HG02678 (cell line): ENCODE results near the gene GTPBP10.

ENCODE experiments used
- ATAC-seq: cut with Tn5 transposase; IDR thresholded peaks from one replicate; pipeline ENCODE4 v1.9.1; 2021; ENCODE audit warnings: mild to moderate bottlenecking, moderate library complexity; ENCODE audit not compliant: unreplicated experiment

GTPBP10 gene

DNA sequence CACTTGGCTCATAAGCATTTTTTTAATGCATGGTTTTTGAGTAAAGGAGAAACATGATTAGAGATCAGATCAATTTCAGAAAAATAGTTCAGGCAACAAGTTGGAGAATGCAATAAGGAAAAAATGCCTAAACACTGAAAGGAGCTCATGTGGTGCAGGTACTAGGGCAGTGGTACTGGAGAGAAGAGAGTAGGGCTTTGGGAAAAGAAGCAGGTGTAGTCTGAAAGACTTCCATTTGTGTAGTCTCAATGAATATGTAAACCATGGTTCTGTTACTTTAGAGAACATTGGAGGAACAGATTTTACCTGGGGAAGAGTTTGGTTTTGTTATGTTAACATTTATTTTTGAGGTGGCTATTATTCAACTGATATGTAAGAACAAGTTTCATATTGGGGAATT, 5.5 kb downstream of the GTPBP10 start:
- no peak for ATAC-seq

DNA sequence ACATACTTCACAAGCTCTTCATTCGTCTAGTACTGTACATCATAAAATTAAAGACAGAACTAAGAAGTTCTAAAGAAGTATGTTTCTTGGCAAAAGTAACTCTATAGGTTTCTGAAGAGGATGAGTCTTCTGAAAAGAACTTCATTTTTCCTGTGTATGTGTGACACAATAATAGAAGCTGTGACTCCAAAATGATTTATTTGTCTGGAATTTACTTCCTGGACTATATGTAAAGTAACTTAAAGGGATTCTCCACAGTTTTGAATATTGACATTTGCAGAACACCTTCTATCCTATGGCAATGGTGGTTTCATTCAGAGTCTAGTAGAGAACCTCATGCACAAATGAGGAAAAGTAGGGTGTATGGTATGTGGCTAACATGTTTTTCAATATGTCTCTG, 36.9 kb downstream of the GTPBP10 start:
- ATAC-seq: no peak

DNA sequence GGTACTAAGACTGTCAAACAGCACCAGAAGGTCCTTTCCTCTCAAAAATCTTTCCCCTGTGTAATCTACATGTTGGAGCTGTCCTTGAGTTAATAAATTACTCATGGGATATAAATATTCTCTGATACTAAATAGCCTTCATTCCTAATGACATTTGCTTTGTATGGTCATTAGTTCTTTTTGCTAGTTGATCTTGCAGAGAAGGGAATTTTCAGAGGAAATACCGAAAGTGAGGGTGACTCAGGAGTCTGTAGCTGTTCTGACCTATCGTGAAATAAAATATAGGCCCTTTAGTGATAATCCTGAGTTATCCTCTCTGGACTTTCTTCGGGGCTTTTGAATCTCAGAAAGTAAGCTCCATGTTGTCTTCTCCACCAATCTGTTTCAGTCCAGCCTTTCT, 37.3 kb downstream of the GTPBP10 start:
- ATAC-seq: no peak

DNA sequence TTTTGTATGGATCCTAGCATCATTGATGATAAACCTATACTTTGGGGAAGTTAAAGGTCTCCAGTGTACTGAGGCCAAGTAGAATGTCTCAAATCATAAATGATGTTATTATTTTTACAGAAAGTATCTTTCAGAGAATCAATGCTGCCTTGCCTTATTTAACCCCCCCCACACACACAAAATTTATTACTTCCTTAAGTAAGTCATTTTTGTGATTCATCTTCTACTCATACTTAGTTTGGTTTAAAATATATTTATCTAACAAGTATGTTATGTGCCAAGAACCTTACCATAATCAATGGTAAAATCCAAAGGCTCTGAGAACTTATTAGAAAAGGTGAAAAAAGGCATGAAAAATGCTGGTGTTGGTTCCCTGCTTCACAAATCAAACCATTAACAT, 37.9 kb downstream of the GTPBP10 start:
- no peak for ATAC-seq

DNA sequence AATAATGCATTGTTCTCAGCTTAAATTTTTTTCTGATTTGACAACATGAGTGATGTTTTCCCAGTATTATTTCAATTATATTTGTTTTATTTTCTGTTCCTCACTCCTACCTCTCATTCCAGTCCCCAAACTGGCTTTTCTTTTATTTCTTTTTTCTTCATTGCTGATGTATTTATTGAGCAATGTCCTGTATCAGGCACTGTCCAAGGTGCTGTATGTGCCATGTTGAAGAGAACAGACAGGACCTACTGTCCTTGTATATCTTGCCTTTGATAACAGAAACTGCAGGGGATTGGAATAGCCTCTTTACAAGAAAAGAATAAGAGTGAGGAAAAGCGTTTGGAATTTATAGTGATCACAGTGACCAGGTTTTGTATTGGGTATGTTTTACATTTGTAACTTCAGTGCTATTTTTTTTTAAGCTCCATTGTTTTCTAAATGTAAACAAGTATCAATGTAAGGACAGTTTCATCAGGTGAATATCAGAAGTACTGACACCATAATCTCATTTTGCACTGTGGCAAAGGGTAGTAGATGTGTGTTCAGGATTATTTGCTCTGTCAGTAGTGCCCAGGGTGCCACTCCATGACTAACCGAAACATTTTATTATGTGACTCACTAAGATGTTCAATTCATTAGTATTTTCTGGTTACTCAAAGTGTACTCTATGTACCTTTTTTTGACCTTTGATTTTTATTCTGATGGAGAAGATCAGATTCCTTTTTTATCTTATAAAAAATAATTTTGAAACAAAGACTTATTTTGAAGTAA, 41.1 kb downstream of the GTPBP10 start:
- ATAC-seq: no peak

DNA sequence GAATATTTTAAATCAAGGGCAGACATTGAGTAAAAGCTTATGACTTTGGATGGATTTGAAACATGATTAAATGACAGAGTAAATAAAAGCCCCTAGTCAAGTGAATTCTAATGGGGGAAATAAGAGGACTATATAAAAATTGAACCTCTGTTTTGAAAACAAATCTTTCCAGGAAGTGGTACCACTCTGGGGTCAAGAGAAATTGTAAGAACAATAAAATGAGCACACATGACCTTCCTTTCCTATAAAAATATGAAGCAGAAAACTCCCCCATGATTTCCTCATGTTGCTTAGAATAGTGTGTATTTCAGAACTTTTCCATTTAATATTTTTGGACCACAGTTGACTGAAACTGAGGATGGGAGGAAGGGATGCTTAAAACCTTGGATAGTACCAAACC, 44.4 kb downstream of the GTPBP10 start:
- no peak for ATAC-seq

DNA sequence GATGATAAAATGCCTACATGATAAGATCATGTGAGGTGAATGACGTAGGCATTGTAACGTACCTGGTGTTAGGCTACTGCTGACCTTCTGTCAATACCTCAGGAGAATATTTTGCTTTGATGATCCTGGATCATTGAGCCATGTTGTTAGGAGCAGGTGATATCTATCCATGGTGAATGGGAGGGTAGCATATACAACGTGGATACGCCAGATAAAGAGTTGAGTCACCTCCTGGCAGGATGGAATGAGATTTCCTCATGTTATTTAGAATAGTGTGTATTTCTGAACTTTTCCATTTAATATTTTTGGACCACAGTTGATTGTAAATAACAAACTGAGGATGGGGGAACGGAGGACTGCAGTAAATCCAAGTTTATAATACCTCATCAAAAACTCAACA, 45.0 kb downstream of the GTPBP10 start:
- ATAC-seq: no peak

DNA sequence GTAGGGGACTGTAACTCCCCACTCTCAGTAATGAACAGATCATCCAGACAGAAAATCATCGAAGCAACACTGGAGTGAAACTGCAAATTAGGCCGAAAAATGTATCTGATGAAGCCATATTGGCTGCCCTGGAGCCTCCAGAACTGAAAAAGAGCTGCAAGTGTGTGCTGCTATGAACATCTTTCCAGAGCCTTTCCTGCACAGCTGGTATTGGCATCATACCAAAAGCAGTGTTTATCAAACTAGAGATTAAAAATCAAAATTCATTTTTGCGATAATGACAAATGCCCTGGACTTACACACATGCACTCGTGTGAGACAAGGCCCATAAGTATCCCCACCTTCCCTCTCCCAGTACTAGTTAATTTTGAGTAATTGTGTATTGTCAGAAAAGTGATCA, 49.9 kb downstream of the GTPBP10 start:
- no peak for ATAC-seq

DNA sequence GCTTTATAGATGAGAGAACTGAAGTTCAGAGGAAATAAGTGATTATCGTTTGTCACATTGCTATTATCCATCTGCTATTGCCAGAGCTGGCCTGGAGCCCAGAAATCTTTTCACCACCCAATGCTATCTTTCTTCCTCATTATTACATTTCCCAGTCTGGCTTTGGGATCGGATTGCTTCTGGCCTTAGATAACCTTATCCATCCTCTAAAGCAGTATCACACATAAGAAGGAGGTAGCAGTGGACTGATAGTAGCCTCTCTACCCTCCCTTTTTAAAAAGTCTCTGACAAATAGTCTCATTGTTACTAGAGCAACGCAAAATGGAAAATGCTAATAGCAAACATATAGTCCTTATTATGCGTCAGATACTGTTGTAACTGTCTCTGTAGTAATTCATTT, 55.5 kb downstream of the GTPBP10 start:
- ATAC-seq: no peak

DNA sequence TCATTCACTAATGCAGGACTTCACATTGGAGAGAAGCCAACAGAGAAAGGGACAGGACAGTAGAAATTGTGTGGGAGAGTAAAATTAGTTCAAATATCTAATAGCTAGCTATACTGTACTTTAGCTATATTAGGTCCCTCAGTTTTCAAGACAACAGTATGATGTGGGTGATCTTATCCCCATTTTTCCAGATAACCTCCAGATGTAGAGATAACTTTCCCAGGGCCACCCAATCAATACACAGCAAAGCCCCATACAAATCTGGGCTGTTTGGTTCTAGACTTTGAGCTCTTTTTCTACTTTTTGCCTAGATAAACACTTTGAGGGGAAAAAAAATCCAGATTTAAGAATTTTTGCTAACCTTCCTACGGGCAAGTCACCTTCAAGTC, 56.3 kb downstream of the GTPBP10 start:
- ATAC-seq: no peak

DNA sequence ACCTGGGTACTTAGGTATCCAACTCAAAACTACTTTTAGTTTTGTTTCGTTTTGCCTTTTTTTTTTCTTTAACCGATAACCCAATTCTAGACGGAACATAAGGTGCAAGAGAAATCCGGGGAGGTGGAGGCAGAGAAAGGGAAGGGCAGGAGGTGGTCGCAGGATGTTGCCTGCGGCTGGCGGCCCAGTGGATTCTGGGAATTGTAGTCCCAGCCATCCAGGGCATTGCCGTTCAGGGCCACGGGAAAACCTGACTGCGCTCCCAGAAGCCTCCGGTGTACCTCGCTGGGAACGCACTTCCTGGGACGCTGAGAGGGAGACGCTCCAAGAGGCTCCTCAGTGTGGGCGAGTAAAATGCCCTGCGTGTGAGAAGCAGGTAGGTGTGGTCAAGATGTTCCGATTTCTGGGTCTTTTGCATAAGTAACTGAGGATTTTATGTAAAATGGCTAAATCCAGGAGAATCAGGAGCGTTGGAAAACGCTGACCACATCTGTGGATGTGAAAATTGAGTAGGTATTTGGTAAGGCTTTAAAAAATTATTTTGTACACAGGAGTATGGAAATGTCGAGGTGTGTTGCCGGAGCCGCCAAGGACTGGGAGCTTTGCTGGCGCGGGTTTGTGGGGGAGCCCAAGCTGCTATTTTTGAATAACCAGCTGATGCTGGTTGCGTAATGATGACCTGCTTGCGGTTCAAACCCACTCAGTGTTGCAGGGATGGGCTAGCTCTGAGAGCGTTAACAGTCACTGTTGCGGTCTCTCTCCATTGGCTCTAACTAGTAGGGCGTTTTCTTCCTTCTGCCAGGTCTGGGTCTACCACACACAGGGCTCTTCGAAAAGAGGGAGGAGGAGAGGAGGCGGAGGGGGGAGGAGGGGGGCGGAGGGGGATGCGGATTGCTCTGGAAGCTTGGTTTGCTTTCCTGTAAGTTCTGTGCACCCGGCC, 56.9 kb downstream of the GTPBP10 start, which contains the start of gene CLDN12:
CLDN12 (plus strand) TSS at position 288 of the 940 bp plus-strand sequence. CDS start 9,216 bp downstream, outside the sequence.
- ATAC-seq: peak; percentile 95

DNA sequence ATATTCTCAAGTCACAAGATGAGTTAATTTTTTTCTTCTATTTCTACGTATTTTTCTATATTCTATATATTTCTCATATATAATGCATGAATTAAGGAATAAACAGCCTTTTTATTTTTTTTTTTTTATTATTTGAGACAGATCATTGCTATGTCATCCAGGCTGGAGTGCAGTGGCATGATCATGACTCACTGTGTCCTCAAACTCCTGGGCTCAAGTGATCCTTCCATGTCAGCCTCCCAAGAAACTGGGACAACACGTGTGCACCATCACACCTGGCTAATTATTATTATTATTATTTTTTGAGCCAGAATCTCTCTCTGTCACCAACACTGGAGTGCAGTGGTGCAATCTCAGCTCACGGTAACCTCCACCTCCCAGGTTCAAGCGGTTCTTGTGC, 58.3 kb downstream of the GTPBP10 start:
- ATAC-seq: no peak

DNA sequence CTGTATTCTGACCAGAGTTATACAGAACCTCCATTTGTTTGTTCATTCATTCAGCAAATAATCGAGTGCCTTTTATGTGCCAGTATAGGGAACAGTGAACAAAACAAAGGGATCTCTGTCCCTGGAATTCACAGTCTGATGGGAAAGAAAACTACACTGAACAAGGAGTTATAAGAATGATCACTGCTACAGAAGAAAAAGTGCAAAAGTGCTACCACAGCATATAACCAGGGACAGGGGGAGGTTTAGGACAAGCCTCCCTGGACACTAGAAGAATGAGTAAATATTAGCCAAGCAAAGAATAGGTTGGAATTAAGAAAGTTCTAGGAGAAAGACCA, 60.9 kb downstream of the GTPBP10 start:
- no peak for ATAC-seq

DNA sequence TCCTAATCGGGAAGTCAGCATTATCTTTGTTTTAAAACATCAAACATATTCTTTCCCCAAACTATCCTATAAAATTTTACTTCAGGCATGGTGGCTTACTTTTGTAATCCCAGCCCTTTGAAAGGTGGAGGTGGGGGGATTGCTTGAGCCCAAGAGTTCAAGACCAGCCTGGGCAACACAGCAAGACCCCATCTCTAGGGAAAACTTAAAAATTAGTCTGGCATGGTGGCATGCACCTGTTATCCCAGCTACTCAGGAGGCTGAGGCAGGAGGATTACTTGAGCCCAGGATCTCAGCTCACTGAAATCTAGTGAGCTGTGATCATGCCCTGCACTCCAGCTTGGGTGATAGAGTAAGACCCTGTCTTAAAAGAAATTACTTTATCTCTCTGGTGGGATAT, 61.6 kb downstream of the GTPBP10 start:
- ATAC-seq: no peak

DNA sequence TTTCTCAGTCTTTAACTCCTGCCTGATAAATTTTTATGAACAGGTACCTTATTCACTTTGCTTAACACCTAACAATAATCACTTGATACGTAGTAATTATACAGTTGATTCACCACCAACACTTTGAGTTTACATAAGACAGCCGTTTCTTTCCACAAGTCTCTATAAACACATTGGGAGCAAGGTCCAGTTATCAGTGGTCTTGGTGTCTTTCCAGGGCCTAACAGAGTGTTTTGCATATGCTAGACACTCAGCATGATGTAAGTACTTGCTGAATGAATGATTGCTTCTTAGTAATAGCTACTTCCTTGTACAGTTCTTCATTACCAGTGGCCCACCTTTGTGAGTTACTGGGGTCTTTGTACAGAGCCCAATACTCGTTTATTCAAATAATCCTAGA, 63.2 kb downstream of the GTPBP10 start:
- ATAC-seq: no peak

DNA sequence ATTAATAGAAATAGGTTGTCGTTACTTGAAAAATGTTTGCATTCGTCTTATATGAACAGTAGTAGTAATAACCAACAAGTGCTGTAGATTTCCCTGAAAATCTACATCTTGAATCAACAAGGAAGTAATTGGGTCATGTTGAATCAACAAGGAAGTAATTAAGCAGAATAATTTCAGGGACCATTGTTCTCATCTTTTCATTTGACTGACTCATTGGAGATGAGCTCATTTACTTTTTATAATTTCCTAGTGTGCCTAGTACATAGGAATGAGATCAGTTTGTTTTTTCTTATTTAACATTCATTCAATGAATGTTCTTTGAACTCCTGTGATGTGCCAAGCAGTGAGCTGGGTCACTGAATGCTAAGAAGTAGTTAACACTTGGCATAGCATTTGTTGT, 65.0 kb downstream of the GTPBP10 start:
- ATAC-seq: no peak

DNA sequence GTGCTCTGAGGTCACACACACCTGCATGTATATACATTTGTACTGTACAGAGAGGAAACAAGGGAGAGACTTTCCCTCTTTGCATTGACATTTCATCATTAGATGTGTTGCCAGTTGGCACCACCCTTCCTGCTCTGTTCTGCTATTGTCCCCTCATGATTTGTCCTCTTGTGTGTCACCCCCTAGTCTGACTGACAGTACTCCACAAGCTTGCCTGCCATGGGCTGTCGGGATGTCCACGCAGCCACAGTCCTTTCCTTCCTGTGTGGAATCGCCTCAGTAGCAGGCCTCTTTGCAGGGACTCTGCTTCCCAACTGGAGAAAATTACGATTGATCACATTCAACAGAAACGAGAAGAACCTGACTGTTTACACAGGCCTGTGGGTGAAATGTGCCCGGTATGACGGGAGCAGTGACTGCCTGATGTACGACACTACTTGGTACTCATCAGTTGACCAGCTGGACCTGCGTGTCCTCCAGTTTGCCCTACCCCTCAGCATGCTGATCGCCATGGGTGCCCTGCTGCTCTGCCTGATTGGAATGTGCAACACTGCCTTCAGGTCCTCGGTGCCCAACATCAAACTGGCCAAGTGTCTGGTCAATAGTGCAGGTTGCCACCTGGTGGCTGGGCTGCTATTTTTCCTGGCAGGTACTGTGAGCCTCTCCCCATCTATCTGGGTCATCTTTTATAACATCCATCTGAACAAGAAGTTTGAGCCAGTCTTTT, 66.1 kb downstream of the GTPBP10 start:
- ATAC-seq: no peak

DNA sequence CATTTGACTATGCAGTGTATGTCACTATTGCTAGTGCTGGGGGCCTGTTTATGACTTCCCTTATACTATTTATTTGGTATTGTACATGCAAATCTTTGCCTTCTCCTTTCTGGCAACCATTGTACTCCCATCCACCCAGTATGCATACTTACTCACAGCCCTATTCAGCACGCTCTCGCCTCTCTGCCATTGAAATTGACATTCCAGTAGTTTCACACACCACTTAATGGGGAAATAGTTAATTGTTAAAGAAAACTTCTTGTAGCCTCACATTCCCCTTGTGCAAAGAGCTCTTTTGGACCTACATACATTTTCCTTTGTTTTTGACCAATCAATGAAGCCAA, 66.6 kb downstream of the GTPBP10 start:
- no peak for ATAC-seq

DNA sequence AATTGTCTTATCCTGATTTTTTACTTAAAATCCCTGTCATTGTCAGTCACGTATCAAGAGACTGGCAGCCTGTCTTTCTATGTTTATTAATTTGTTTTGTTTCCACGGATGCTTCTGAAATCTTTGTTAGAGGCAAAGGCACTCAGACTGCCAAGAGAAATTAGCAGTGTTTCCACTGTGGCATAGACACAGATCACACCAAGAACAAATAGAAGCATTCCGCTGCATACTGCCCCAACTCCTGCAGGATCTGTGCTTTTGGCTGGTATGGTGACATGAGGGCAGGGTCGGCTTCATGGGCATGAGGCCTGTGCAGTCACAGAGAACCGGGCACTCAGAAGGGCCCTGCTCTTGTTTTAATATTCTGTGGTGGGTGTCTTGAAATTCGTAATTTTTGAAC, 75.1 kb downstream of the GTPBP10 start:
- no peak for ATAC-seq

DNA sequence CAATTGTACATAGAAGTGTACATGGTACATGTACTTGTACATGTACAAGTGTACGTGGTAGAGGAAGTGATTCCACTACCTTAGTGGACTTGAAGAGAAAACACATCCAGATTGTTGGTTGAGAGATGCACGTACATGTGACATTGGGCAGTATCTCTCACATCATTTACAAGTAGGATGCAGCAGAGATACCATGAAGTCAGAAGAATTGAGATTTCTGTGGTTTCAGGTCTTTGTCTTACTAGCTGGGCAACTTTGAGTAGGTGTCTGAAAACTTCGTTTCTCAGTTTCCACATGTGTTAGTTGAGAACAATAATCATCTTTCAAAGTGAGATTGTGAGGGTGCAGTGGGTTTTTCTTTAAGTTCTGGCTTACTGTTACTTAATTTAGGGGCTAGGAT, 78.2 kb downstream of the GTPBP10 start:
- peak; percentile 97 for ATAC-seq

DNA sequence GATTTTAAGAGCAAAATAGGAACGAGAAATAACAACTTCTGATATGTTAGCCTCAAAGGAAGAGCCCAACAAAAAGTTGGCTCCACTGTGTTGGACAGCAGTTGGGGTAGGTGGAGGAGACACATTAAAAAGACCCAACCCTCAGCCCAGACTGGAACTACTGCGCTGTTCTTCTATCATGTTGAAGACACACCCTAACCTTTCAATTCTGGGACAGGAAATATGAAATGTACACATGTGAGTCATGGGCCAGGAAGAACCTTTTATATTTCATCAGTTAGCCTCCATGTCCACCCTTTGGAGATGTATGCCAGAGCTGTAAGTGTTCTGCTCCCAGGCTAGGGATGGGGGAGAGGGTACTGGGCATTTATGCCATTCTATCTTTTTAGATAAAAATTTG, 78.9 kb downstream of the GTPBP10 start:
- no peak for ATAC-seq
